Body of pancreas (tissue), 4 donors: Measurements from ENCODE around the gene SLC17A9. TPM values are rescaled to one million over a fixed set of nuclear protein-coding genes. Genes with fewer than 3 reads are reported as not detected.

ENCODE experiments used
- ATAC-seq: fragments of 150-250 bp; one replicate; pipeline ENCODE4 v1.9.1; 2016
- DNase-seq, 4 donors: peaks; one replicate each; pipeline ENCODE4 v3.0.0-alpha.2; 2019
- H3K27ac ChIP-seq, 4 donors: fragments of 200-600 bp; sonication (generic); 1 replicate in 3 of 4; 2 replicates in 1 of 4; pipeline versions ENCODE4 v1.5.1 to v1.6.1; 2016 to 2019; ENCODE audit warnings: mild to moderate bottlenecking in 1 of 4, mixed read lengths in 1 of 4, moderate library complexity in 1 of 4
- H3K27me3 ChIP-seq, 2 donors: fragments of 200-600 bp; sonication (generic); one replicate each; pipeline ENCODE4 v1.6.0; 2016; ENCODE audit warnings: mild to moderate bottlenecking in 1 of 2
- H3K36me3 ChIP-seq, 2 donors: fragments of 200-600 bp; sonication (generic); replicated peaks in 1 of 2; 2 replicates each; pipeline ENCODE4 v1.5.1; 2016; ENCODE audit warnings: low read depth in 2 of 2; ENCODE audit not compliant: insufficient read depth in 1 of 2
- H3K4me1 ChIP-seq: fragments of 200-600 bp; sonication (generic); one replicate; pipeline ENCODE4 v1.6.0; 2016
- H3K4me3 ChIP-seq, 2 donors: fragments of 200-600 bp; sonication (generic); 1 replicate in 1 of 2; 2 replicates in 1 of 2; pipeline ENCODE4 v1.5.1; 2016 to 2019
- H3K9me3 ChIP-seq, 3 donors: fragments of 200-600 bp; sonication (generic); 1 replicate in 2 of 3; 2 replicates in 1 of 3; pipeline ENCODE4 v1.5.1; 2016
- CTCF ChIP-seq, 7 experiments: fragments of 450-650 bp in 4 of 7; fragments of 200-600 bp in 3 of 7; sonication (generic) in 3 of 7; IDR thresholded peaks; one replicate each; pipeline ENCODE4 v1.5.1; 2016 to 2019; ENCODE audit warnings: antibody characterized with exemption in 7 of 7
- POLR2A ChIP-seq, 3 donors: fragments of 450-650 bp; IDR thresholded peaks; one replicate each; pipeline ENCODE4 v1.6.1; 2016; ENCODE audit warnings: antibody characterized with exemption in 3 of 3, mild to moderate bottlenecking in 2 of 3
- WGBS, 2 donors: methylation state at CpG; one replicate each; pipeline ENCODE4 v1.1.5; 2017; 5-methylcytosine and 5-hydroxymethylcytosine counted together
- intact Hi-C: fragments of 100-400 bp; cut with DNase I; formaldehyde crosslinking; loops from one replicate; pipeline ENCODE4 v1.15.1; 2023
- total RNA-seq, 2 donors: library from RNA; depleted of rRNA; stranded (reverse); fragments of >200 nt; gene quantifications; one replicate each; pipeline ENCODE4 v1.1.0, GENCODE V29; 2016

The SLC17A9 gene
- total RNA-seq, 2 donors from 2014 or later: 0.78 to 4.9 TPM

- H3K9me3 ChIP-seq: no peaks in the 10 kb centered on the region
- WGBS, 2 donors: 86 to 89% methylated on average over 7 to 23 of the region's 27 CpGs
- TF ChIP-seq POLR2A (IDR thresholded peaks at IDR 0.05) (no peak), CTCF (IDR thresholded peaks at IDR 0.05) (no peak)
- no peaks in the 10 kb centered on the region for H3K27me3 ChIP-seq
- no peaks in the 10 kb centered on the region for H3K36me3 ChIP-seq
- no peak for ATAC-seq
- no peak overlapping the region for H3K27ac ChIP-seq
- DNase-seq: no peak
- H3K4me3 ChIP-seq: no peak overlapping the region
- no peaks in the 10 kb centered on the region for H3K4me1 ChIP-seq
- intact Hi-C loops: no loop called here
Measured at GRCh38 chr20:62966212-62967148, 14.0 kb downstream of the SLC17A9 start.

- H3K4me3 ChIP-seq: no peak overlapping the region
- ATAC-seq (no peak), DNase-seq (no peak)
- no peaks in the 10 kb centered on the region for H3K4me1 ChIP-seq
- H3K9me3 ChIP-seq: no peaks in the 10 kb centered on the region
- no peak for TF ChIP-seq POLR2A (IDR thresholded peaks at IDR 0.05)
- TF ChIP-seq CTCF (IDR thresholded peaks at IDR 0.05): no peak
- no peaks in the 10 kb centered on the region for H3K27me3 ChIP-seq
- no peaks in the 10 kb centered on the region for H3K36me3 ChIP-seq
- intact Hi-C loops: no loop called here
- WGBS, 2 donors: 85% methylated on average over 6 of the region's 6 CpGs; no CpG with 5 or more reads in 1 of the 2 donors
- no peak overlapping the region for H3K27ac ChIP-seq
Measured at GRCh38 chr20:62967149-62967501, 14.6 kb downstream of the SLC17A9 start.

- Histone ChIP-seq H3K4me1 (peaks cover 7% of the 10 kb centered on the region), H3K27ac (no peak overlapping the region), H3K27me3 (peaks cover 0 to 2% of the 10 kb centered on the region in 2 donors), H3K9me3 (no peaks in the 10 kb centered on the region), H3K4me3 (no peak overlapping the region), H3K36me3 (no peaks in the 10 kb centered on the region)
- ATAC-seq: no peak
- 81 to 86% methylated on average over 6 to 27 of the region's 27 CpGs for WGBS, 2 donors
- DNase-seq: no peak
- intact Hi-C loops: no loop called here
- TF ChIP-seq CTCF (IDR thresholded peaks at IDR 0.05): no peak
- no peak for TF ChIP-seq POLR2A (IDR thresholded peaks at IDR 0.05)
Measured at GRCh38 chr20:62967628-62968351, 15.3 kb downstream of the SLC17A9 start.

- 60 to 70% methylated on average over 17 to 21 of the region's 21 CpGs for WGBS, 2 donors
- no peaks in the 10 kb centered on the region for H3K9me3 ChIP-seq
- no peak for DNase-seq
- intact Hi-C loops: no loop called here
- peaks cover 9% of the 10 kb centered on the region for H3K4me1 ChIP-seq
- ATAC-seq: no peak
- H3K27ac ChIP-seq: no peak overlapping the region
- H3K4me3 ChIP-seq: no peak overlapping the region
- H3K36me3 ChIP-seq: no peaks in the 10 kb centered on the region
- peaks cover 0 to 10% of the 10 kb centered on the region in 2 donors for H3K27me3 ChIP-seq
- TF ChIP-seq CTCF (IDR thresholded peaks at IDR 0.05) (no peak), POLR2A (IDR thresholded peaks at IDR 0.05) (no peak)
Measured at GRCh38 chr20:62968378-62969178, 16.1 kb downstream of the SLC17A9 start.
